ENCODE results near the gene TMEM196.
A peak's percentile ranks its signal among the peaks of the same experiment; 100 is the strongest.
"Not testable (repeated sequence)": the region's sequence is repeated elsewhere in the genome, so short reads cannot be mapped to it uniquely, and the experiment has no call there.

The TMEM196 gene

GRCh38 chr7:19705663-19706062, 67.8 kb downstream of the TMEM196 start:
- no peak for DNase-seq

GRCh38 chr7:19701471-19701870, 71.9 kb downstream of the TMEM196 start:
- DNase-seq = no peak

GRCh38 chr7:19700936-19701335, 72.5 kb downstream of the TMEM196 start:
- no peak for DNase-seq

GRCh38 chr7:19698331-19698730, 75.1 kb downstream of the TMEM196 start:
- DNase-seq = no peak

GRCh38 chr7:19696926-19697325, 76.5 kb downstream of the TMEM196 start:
- no peak for DNase-seq

- peak; percentile 13 for DNase-seq
These were observed 81.1 kb downstream of the TMEM196 start for GRCh38 chr7:19692111-19692828.

GRCh38 chr7:19690736-19691135, 82.7 kb downstream of the TMEM196 start:
- no peak for DNase-seq

- not testable (repeated sequence) for DNase-seq
These were observed 84.3 kb downstream of the TMEM196 start for GRCh38 chr7:19689130-19689529.

GRCh38 chr7:19681596-19681995, 91.8 kb downstream of the TMEM196 start:
- no peak for DNase-seq

GRCh38 chr7:19677180-19677579, 96.2 kb downstream of the TMEM196 start:
- no peak for DNase-seq

- DNase-seq = no peak
These were observed 97.6 kb downstream of the TMEM196 start for GRCh38 chr7:19675816-19676215.

- DNase-seq = no peak
These were observed 99.0 kb downstream of the TMEM196 start for GRCh38 chr7:19674266-19674960.

GRCh38 chr7:19670806-19671205, 102.6 kb downstream of the TMEM196 start:
- DNase-seq = no peak
